ENCODE results near the gene GCK.

GRCh38 chr7:44226396-44226753 lies 37.1 kb upstream of the GCK start:
- TF ChIP-seq CTCF (IDR thresholded peaks at IDR 0.05; ENCODE audit: extremely low read depth in 1 of 2, insufficient read depth in 1 of 2, low read depth in 1 of 2, low read length in 2 of 2) (no peak), FOS (IDR thresholded peaks at IDR 0.05; ENCODE audit: borderline replicate concordance, insufficient read depth, low read length) (no peak), EZH2 (IDR thresholded peaks at IDR 0.05; ENCODE audit: borderline replicate concordance, low read depth, low read length, severe bottlenecking) (no peak)
